ENCODE measurements around the gene PDK2. TPM values are rescaled to one million over a fixed set of nuclear protein-coding genes. Genes with fewer than 3 reads are reported as not detected.

Gene PDK2
- total RNA-seq, 1 experiment from 2014 or later = 25.3 TPM

DNA sequence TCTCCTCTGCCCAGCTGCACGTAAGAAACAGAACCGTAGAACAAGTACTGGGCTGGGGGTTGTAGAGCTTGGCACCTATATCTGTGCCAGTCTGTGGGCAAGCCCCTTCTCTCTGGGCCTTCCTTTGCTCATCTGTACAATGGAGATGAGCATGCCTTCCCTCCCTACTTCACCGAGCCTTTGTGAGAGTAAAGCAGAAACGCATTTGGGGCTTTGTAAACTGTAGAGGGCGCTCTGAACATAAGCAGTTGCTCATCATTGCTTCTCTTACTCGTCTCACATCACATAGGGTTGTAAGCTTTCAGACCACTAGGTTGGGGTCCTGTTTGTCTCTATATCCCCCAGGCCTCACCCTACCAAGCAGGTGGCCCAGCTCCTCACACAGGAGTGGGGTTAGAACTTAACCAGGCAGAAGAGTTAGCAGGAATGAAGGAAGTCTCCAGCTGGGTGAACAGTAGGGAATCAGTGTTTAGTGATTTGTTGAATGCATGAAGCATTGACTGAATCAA, 19.8 kb downstream of the PDK2 start:
- H3K27me3 ChIP-seq (replicated peaks) = peaks cover 12% of the 10 kb centered on the region
- H3K27ac ChIP-seq = no peak overlapping the region
- H3K36me3 ChIP-seq = peaks cover 8% of the 10 kb centered on the region
- peak in 1 of 2 experiments; percentile 55 for DNase-seq (ENCODE audit: low read depth in 1 of 2, low spot score in 2 of 2)
- H3K9me3 ChIP-seq (replicated peaks) = no peaks in the 10 kb centered on the region
- H3K4me1 ChIP-seq (replicated peaks) = peaks cover 24% of the 10 kb centered on the region
- no peak overlapping the region for H3K4me3 ChIP-seq

DNA sequence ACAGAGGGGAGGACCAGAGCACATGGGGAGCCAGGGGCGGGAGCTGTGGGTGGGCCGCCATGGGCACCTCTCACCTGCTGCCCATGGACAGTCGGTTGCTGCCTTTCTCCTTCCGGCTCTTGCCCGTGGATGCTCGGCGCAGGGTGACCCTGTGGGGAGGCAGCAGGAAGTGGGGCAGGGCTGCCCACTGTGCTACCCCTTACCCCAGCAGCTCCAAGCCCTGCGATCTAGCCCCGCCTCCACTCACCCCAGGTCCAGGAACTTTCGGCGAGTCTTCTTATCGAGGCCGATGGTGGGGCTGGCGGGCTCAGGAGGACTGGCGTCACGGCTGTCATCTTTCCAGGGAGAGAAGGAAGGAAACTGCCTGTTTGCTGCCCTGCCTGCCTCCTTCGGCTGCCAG, 20.6 kb downstream of the PDK2 start:
- Histone ChIP-seq H3K4me3 (no peak overlapping the region), H3K9me3 (replicated peaks) (no peaks in the 10 kb centered on the region), H3K27ac (no peak overlapping the region), H3K36me3 (peaks cover 5% of the 10 kb centered on the region; the same call in 1 of the 2 replicates), H3K27me3 (replicated peaks) (peaks cover 14% of the 10 kb centered on the region), H3K4me1 (replicated peaks) (peaks cover 24% of the 10 kb centered on the region)
- no peak for DNase-seq (ENCODE audit: low read depth in 1 of 2, low spot score in 2 of 2)

DNA sequence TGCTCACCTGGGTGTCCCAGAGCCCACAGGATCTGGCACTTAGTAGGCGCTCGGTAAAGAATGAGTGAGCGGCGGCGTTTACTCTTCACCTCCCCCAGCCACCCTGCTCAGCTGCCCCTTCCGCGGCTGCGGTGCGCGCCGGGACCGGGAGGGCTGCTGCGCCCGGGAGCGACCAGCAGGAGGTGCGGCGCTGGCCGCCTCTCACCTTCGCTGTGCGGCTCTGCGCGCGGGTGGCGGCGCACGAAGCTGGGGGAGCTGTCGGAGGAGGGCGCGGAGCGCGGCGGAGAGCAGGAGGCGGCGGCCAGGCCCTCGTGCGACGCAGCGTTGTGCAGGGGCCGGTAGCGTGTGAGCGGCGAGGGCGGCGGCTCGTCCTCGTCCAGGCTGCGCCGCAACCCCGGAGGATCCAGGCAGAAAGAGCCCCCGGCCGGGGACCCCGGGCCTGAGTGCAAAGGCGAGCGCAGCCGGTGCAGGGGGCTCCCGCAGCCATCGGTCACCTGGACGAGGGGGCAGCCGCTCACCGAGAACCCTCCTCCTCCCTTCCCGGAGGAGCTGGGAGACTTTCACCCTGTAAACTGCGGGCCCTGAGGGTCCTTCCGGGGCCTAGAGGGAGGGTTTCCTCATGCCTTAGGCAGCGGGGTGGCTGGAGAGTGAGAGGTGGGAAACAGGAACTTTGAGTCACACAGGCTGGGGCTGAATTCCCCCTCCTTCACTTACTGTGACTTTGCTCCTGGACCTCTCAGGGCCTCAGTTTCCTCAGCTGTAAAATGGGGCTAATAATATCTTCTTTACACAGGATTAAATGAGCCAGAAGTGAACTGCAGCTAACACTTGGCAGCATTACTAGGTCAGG, 22.3 kb downstream of the PDK2 start:
- Histone ChIP-seq H3K27ac (no peak overlapping the region), H3K36me3 (no peaks in the 10 kb centered on the region), H3K27me3 (replicated peaks) (peaks cover 14% of the 10 kb centered on the region), H3K9me3 (replicated peaks) (no peaks in the 10 kb centered on the region), H3K4me3 (no peak overlapping the region), H3K4me1 (replicated peaks) (peaks cover 9% of the 10 kb centered on the region)
- DNase-seq (ENCODE audit: low read depth in 1 of 2, low spot score in 2 of 2) = no peak

DNA sequence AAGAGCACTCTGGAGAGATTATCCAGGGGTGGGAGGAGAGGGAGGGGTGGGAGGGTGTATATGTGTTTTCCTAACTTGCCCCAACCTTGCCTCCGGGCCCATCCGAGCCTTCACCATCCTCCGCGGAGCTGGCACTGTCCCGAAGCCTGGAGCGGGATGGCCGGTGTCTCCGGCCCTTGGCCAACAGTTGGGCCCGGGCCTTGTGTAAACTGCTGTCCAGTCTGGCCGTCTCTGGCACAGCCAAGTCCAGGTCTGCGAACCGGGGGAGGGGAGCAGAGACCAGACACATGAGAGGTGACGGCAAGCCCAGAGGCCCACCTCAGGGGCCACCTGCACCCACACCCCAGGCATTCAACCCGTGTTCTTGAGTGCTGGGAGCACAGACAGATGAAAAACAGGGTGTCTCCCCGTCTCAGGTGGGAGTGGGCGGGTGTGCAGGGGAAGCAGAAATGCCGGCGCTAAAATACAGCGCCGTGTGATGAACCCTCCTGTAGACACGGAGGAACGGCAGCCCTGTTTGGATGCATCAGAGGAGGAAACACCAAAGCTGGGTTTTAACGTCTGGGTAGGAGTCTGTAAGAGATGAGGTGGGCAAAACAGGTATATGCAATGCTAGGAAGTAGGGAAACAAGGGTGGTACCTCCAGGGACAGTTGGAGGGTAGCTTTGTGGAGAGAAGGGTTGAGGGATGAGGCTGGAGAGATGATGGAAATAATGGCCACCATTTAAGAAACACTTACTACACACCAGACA, 23.1 kb downstream of the PDK2 start:
- Histone ChIP-seq H3K9me3 (replicated peaks) (no peaks in the 10 kb centered on the region), H3K27me3 (replicated peaks) (peaks cover 14% of the 10 kb centered on the region), H3K27ac (no peak overlapping the region), H3K36me3 (no peaks in the 10 kb centered on the region), H3K4me3 (no peak overlapping the region), H3K4me1 (replicated peaks) (peaks cover 5% of the 10 kb centered on the region; the same call in 1 of the 2 replicates)
- DNase-seq (ENCODE audit: low read depth in 1 of 2, low spot score in 2 of 2) = no peak

DNA sequence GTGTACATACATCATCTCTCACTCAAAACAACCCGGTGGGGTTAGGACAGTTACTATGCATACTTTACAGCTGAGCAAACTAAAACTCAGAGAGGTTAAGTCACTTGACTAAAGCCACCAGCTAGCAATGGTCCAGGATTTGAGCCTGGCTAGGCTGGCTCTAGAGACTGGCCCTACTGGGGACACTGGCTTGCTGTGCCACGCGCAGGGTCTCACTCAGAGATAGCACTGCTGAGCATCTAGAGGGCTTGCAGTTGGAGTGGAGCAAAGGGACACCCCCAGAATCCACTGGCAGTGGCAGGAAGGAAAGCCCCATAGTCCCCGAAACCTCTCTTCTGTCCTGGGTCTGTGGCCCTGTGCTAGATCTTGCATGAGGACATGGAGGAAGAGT, 23.7 kb downstream of the PDK2 start:
- H3K4me1 ChIP-seq (replicated peaks) = peaks cover 10% of the 10 kb centered on the region
- H3K4me3 ChIP-seq = no peak overlapping the region
- no peaks in the 10 kb centered on the region for H3K9me3 ChIP-seq (replicated peaks)
- no peak overlapping the region for H3K27ac ChIP-seq
- peaks cover 14% of the 10 kb centered on the region for H3K27me3 ChIP-seq (replicated peaks)
- H3K36me3 ChIP-seq = no peaks in the 10 kb centered on the region
- no peak for DNase-seq (ENCODE audit: low read depth in 1 of 2, low spot score in 2 of 2)

DNA sequence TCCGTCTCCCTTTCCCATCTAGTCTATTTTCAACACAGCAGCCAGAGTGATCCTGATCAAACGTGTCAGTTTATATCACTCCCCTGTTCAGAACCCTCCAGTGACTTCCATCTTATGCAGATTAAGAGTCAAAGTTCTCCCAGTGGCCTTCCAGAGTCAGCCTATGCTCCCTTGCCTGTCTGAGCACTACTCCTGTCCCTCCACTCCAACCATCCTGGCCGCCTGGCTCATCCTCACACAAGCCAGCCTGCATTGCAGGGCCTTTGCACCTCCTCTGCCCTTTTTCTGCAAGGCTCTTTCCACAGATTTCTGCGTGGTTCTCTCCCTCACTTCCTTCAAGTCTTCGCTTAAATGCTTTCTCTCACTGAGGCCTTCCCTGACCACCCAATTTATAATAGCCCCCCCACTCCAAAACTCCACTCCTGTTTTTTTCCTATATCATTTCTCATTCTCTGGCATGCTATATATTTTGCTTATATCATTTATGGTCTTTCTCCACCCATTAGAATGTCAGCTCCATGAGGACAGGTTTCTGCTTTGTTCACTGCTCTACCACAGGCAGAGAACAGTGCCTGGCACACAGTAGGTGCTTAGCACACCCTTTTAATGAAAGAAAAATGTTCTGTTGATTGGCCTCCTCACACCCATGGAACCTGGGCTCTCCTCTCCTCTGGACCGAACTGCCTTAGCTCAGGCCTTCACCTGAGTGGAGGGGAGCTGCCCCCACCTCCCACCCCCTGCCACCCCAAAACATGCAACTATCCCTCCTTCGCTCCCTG, 25.5 kb downstream of the PDK2 start:
- H3K9me3 ChIP-seq (replicated peaks) = no peaks in the 10 kb centered on the region
- H3K36me3 ChIP-seq = no peaks in the 10 kb centered on the region
- H3K27me3 ChIP-seq (replicated peaks) = peaks cover 14% of the 10 kb centered on the region
- DNase-seq (ENCODE audit: low read depth in 1 of 2, low spot score in 2 of 2) = no peak
- H3K4me1 ChIP-seq (replicated peaks) = peaks cover 12% of the 10 kb centered on the region
- H3K27ac ChIP-seq = no peak overlapping the region
- H3K4me3 ChIP-seq = no peak overlapping the region

DNA sequence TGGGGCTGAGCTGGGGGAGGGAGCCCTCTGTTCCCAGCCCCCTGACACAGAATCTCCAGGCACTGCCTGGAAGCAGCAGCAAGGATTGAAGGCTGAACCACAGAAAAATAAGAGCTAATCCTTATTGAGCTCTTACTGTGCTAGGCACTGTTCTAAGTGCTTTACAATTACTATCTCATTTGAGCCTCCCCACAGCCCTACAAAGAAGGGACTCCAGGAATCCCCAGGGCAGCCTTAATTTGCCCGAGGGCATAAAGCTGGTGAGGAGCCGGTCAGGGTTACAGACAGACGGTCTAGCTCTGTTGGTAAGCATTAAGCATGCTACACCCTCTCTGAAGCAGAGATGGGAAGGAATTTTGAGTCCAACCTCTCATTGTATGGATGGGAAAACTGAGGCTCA, 27.8 kb downstream of the PDK2 start:
- Histone ChIP-seq H3K9me3 (replicated peaks) (no peaks in the 10 kb centered on the region), H3K27ac (no peak overlapping the region), H3K4me1 (replicated peaks) (peaks cover 10% of the 10 kb centered on the region), H3K4me3 (no peak overlapping the region), H3K27me3 (replicated peaks) (peaks cover 5% of the 10 kb centered on the region), H3K36me3 (no peaks in the 10 kb centered on the region)
- DNase-seq (ENCODE audit: low read depth in 1 of 2, low spot score in 2 of 2) = no peak

DNA sequence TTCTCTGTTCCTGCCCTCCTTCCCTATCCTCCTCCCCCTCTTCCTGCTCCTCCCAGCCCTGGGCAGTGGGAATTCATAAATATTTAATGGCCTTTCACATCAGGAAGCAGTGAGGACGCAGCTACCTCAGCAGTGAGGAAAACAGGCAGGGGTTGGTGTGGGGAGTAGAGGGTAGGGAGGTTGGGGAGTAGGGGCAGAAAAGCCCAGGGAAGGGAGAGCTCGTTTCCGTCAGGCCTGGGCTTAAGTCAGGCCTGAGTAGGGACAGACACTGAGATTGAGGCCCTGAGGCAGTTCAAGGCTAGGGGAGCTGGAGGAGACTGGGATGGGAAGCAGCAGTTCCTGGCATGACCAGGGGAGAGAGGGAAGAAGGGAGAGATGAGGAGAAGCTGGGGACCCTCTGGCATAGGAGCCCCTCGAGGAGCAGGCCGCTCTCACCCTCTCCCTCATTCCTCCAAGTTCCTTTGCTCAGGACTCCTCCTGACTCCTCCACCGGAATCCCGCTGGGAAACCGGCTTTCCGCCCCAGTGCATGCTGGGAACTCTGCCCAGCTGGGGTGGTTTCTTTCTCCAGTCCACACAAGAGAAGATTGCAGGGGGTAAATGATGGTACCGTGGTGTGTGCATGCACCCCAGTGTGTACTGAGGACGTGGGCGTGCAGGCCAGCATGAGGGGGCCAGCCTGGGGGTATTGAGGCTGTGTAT, 28.6 kb downstream of the PDK2 start:
- no peak overlapping the region for H3K4me3 ChIP-seq
- H3K36me3 ChIP-seq = no peaks in the 10 kb centered on the region
- no peaks in the 10 kb centered on the region; the same call in 1 of the 2 replicates for H3K9me3 ChIP-seq (replicated peaks)
- peaks cover 10% of the 10 kb centered on the region for H3K27me3 ChIP-seq (replicated peaks)
- peaks cover 10% of the 10 kb centered on the region for H3K4me1 ChIP-seq (replicated peaks)
- DNase-seq (ENCODE audit: low read depth in 1 of 2, low spot score in 2 of 2) = no peak
- H3K27ac ChIP-seq = no peak overlapping the region

DNA sequence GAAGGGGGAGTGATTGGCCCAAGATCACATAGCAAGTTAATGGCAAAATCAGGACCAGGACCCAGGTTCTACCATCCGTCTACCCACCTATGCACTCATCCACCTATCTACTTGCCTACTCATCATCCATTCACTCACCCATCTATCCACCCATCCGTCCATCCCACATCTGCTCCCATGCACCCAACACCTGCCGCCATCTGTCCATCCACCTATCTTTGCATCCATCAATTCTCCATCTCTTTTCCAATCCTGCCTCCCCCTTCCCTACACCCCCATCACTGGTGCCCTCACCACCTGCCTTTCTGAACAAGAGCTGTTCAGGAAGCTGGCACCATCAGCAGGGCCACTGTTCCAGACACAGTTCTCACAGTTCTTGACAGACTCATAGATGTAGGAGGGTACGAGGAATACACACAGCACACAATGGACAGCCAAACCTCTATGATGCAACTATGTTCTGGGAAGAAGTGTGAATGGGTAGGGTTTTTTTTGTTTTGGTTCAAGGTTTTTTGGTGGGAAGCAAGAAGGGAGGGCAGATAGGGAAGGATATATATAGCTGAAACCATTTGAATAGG, 30.4 kb downstream of the PDK2 start:
- H3K4me3 ChIP-seq = no peak overlapping the region
- 0 out of 2 replicates have a peak, but pooled peaks cover 2% of the 10 kb centered on the region for H3K36me3 ChIP-seq
- DNase-seq (ENCODE audit: low read depth in 1 of 2, low spot score in 2 of 2) = no peak

DNA sequence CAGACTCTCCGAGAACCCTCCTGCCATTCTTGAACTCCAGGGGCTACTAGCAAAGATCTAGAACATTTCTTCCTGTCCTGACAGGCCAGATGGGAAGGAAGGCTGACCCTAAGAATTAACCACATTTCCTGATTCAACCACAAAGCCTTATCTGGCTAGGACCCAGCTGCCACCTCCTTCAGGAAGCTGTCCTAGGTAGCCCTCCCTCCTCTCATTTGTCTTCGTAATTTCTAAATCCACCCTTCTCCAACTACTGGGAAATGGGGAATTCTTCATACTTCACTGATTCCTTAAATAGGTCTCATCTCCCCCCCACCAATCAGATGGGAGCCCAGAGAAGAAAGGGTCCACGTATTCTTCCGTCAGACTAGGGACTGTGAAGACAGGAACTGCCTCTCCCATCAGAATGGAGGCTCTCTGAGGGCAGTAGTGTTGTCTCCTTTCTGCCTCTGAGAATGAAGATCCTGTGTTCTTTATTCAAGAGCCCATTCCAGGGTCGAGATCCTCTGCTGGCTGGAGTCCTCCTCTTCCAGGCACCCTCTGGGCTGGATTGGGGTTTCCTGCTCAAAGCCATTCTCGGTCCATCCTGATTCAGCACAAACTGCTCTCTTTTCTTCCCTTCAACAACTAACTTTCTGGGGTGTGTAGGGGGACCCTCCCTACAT, 32.7 kb downstream of the PDK2 start:
- no peaks in the 10 kb centered on the region; the same call in 1 of the 2 replicates for H3K9me3 ChIP-seq (replicated peaks)
- DNase-seq (ENCODE audit: low read depth in 1 of 2, low spot score in 2 of 2) = no peak
- H3K4me3 ChIP-seq = no peak overlapping the region
- H3K27me3 ChIP-seq (replicated peaks) = peaks cover 16% of the 10 kb centered on the region
- H3K4me1 ChIP-seq (replicated peaks) = peaks cover 17% of the 10 kb centered on the region
- peaks cover 12% of the 10 kb centered on the region for H3K36me3 ChIP-seq
- no peak overlapping the region for H3K27ac ChIP-seq

More for the DNA sequence above, 30.4 kb downstream of the PDK2 start:
- H3K9me3 ChIP-seq (replicated peaks) = no peaks in the 10 kb centered on the region; the same call in 1 of the 2 replicates
- H3K4me1 ChIP-seq (replicated peaks) = peaks cover 14% of the 10 kb centered on the region
- peaks cover 16% of the 10 kb centered on the region for H3K27me3 ChIP-seq (replicated peaks)
- no peak overlapping the region for H3K27ac ChIP-seq

DNA sequence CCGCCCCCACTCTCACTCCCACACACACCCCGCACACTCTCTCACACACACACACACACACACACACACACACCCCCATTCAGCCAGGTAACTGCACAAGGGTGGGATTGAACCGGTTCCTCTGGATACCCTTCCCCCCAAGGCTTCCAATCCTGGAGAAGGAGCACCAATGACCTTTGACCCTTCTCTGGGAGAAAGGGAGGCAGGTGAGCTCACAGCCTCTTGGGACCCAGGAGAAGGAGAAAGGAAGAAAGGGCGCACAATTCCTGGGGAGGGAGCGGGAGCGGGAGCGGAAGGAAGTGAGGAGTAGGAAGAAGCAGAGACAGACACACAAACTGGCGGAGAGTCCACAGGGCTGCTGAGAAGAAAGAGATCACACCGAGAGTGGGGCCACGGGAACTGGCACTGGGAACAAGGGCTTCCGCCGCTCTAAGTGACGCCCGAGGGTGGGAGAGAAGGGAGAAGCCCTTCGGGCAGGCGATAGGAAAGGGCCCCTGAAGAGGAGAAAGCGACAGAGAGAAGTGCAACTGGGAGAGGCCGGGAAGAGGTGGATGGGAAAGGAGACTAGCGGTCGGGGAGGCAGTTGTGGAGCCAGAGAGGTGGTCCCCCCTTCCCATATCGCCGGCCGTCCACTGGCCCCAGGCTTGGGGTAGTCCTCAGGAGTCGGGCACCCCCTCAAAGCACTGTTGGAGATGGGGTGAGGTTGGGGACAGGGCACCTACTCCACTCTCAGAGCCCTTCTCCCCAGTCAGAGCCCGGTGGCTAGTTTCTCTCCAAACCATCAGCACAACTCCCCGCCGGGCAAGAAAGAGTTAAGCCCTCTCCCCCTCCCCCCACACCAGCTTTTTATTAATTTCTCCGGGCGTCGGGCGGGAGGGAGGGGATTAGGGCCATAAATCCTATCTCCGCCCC, 33.5 kb downstream of the PDK2 start:
- Histone ChIP-seq H3K4me3 (no peak overlapping the region), H3K27ac (no peak overlapping the region)
- DNase-seq (ENCODE audit: low read depth in 1 of 2, low spot score in 2 of 2) = no peak

More for the DNA sequence above, 33.5 kb downstream of the PDK2 start:
- Histone ChIP-seq H3K4me1 (replicated peaks) (peaks cover 21% of the 10 kb centered on the region), H3K36me3 (peaks cover 20% of the 10 kb centered on the region), H3K9me3 (replicated peaks) (no peaks in the 10 kb centered on the region; the same call in 1 of the 2 replicates), H3K27me3 (replicated peaks) (peaks cover 16% of the 10 kb centered on the region)

All from SJSA1 (cell line).